ENCODE measurements around the gene CYB5RL. TPM values are rescaled to one million over a fixed set of nuclear protein-coding genes. Genes with fewer than 3 reads are reported as not detected.

Gene CYB5RL
- total and polyA plus RNA-seq, 4 donors, result 2.2 to 9.0 (median 5.2) TPM

DNA sequence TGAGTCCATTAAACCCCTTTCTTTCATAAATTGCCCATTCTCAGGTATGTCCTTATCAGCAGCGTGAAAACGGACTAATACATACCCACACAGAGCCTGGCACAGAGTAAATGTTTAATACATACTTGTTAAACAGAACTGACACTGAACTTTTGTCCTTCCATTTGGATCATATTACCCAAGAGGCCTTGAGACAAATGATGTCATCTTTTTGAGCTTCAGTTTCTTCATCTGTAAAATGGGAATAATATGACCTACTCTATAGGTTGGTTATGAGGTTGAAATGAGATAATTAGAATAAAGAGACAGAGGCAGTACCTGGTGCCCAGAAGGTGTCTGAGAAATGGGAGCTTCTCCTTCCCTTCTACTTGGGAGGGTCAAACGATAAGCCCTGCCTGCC lies 13.8 kb downstream of the CYB5RL start:
- peaks cover 3 to 15% (median 9%) of the 10 kb centered on the region in 4 donors for H3K36me3 ChIP-seq (ENCODE audit: control insufficient read depth in 4 of 4, insufficient read depth in 4 of 4, low read length in 4 of 4)
- H3K9ac ChIP-seq (ENCODE audit: insufficient read depth in 1 of 2, low read length in 2 of 2), result no peak overlapping the region
- no peak overlapping the region for H3K27ac ChIP-seq (ENCODE audit: low read depth in 1 of 2, low read length in 1 of 2)
- H3K4me3 ChIP-seq, result no peak overlapping the region
- 93 to 96% methylated on average over 3 of the region's 3 CpGs for WGBS, 2 donors
- ATAC-seq (ENCODE audit: insufficient read depth, low FRiP score), result no peak
- TF ChIP-seq, protein P1, sequence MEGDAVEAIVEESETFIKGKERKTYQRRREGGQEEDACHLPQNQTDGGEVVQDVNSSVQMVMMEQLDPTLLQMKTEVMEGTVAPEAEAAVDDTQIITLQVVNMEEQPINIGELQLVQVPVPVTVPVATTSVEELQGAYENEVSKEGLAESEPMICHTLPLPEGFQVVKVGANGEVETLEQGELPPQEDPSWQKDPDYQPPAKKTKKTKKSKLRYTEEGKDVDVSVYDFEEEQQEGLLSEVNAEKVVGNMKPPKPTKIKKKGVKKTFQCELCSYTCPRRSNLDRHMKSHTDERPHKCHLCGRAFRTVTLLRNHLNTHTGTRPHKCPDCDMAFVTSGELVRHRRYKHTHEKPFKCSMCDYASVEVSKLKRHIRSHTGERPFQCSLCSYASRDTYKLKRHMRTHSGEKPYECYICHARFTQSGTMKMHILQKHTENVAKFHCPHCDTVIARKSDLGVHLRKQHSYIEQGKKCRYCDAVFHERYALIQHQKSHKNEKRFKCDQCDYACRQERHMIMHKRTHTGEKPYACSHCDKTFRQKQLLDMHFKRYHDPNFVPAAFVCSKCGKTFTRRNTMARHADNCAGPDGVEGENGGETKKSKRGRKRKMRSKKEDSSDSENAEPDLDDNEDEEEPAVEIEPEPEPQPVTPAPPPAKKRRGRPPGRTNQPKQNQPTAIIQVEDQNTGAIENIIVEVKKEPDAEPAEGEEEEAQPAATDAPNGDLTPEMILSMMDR (IDR thresholded peaks at IDR 0.05; ENCODE audit: control extremely low read depth, extremely low read depth), result no peak
- no peaks in the 10 kb centered on the region for H3K4me1 ChIP-seq (ENCODE audit: control insufficient read depth in 5 of 5, insufficient read depth in 5 of 5, low read length in 5 of 5)
- no peak for DNase-seq
- H3K27me3 ChIP-seq (ENCODE audit: control insufficient read depth in 3 of 3, insufficient read depth in 3 of 3, low read length in 2 of 3), result no peaks in the 10 kb centered on the region
- peaks cover 0 to 2% (median 0%) of the 10 kb centered on the region in 4 donors for H3K9me3 ChIP-seq (ENCODE audit: control insufficient read depth in 4 of 4, insufficient read depth in 3 of 4, low read length in 3 of 4)

DNA sequence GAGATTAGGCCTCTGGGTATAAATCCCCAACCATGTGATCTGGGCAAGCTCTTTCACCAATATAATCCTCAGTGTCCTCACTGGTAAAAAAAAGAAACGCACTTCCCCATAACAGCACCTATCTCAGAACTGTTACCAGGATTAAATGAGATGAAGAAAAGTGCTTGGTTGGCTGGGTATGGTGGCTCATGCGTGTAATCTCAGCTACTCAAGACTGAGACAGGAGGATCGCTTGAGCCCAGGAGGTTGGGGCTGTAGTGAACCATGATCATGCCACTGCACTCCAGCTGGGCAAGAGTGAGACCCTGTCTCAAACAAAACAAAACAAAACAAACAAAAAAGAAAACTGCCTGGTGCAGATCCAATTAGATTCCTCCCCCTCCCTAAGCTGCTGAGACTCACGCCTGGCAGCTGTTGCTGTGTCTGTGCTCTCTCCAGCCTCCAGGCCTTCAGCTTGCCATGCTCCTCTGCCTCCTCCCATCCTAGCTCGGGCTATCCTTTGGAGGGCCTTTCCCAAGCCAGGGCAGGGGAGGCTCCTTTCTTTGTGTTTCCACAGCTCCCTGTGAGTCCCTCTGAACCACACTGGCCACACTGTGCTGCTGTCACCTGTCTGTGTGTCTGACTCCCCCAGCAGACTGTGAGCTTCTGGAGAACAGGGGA lies 19.0 kb downstream of the CYB5RL start:
- ATAC-seq (ENCODE audit: insufficient read depth, low FRiP score) (no peak), DNase-seq (peak; percentile 26 to 44 (median 34))
- no peak overlapping the region for H3K27ac ChIP-seq (ENCODE audit: low read depth in 1 of 2, low read length in 1 of 2)
- H3K36me3 ChIP-seq (ENCODE audit: control insufficient read depth in 4 of 4, insufficient read depth in 4 of 4, low read length in 4 of 4), result peaks cover 0 to 18% (median 9%) of the 10 kb centered on the region in 4 donors
- H3K9me3 ChIP-seq (ENCODE audit: control insufficient read depth in 4 of 4, insufficient read depth in 3 of 4, low read length in 3 of 4), result peaks cover 0 to 2% (median 0%) of the 10 kb centered on the region in 4 donors
- H3K27me3 ChIP-seq (ENCODE audit: control insufficient read depth in 3 of 3, insufficient read depth in 3 of 3, low read length in 2 of 3), result no peaks in the 10 kb centered on the region
- 94 to 97% methylated on average over 5 of the region's 5 CpGs for WGBS, 2 donors
- no peak overlapping the region for H3K9ac ChIP-seq (ENCODE audit: insufficient read depth in 1 of 2, low read length in 2 of 2)
- TF ChIP-seq, protein P1 (IDR thresholded peaks at IDR 0.05; ENCODE audit: control extremely low read depth, extremely low read depth), result no peak
- no peak overlapping the region for H3K4me3 ChIP-seq
- H3K4me1 ChIP-seq (ENCODE audit: control insufficient read depth in 5 of 5, insufficient read depth in 5 of 5, low read length in 5 of 5), result no peaks in the 10 kb centered on the region

DNA sequence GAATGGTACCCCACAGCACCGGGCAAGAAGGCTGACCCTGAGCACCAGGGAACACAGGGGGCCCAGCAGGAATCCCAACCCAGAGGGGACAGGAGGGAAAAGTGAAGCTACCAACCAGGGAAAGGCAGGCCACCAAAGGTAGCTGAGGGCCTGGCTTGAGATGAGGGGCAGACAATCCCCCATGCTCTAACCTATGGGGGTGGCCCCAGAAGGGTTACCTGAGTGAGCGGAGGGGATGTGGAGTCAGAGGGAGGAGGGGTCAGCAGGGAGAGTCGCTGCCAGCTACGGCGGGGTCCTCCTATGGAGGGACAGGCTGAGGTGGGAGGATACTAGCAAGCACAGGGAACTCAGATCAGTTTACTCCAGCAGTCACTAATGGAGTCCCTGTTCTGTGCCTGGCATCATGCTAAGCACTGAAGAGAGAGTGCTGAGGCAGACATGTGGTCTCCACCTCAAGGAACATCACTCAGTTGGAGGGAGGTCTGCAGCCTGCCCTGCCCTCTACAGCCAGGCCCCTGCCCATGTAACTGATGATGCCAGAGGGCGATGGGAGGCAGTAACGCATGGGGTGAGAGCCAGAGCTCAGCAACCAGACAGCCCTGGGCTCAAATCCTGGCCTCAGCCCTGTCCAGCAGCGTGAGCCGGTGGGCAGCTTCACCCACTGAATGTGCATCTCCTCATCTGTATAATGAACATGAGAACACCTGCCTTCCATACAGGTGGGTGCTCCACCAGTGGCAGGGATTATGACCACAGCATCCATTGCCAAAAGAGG lies 21.3 kb downstream of the CYB5RL start:
- Histone ChIP-seq H3K4me1 (ENCODE audit: control insufficient read depth in 5 of 5, insufficient read depth in 5 of 5, low read length in 5 of 5) (peaks cover 0 to 2% (median 0%) of the 10 kb centered on the region in 5 donors), H3K9ac (ENCODE audit: insufficient read depth in 1 of 2, low read length in 2 of 2) (no peak overlapping the region), H3K36me3 (ENCODE audit: control insufficient read depth in 4 of 4, insufficient read depth in 4 of 4, low read length in 4 of 4) (peaks cover 0 to 20% (median 11%) of the 10 kb centered on the region in 4 donors), H3K4me3 (no peak overlapping the region), H3K27me3 (ENCODE audit: control insufficient read depth in 3 of 3, insufficient read depth in 3 of 3, low read length in 2 of 3) (no peaks in the 10 kb centered on the region), H3K27ac (ENCODE audit: low read depth in 1 of 2, low read length in 1 of 2) (no peak overlapping the region), H3K9me3 (ENCODE audit: control insufficient read depth in 4 of 4, insufficient read depth in 3 of 4, low read length in 3 of 4) (peaks cover 0 to 2% (median 0%) of the 10 kb centered on the region in 4 donors)
- 89 to 93% methylated on average over 9 of the region's 9 CpGs for WGBS, 2 donors
- TF ChIP-seq, protein P1 (IDR thresholded peaks at IDR 0.05; ENCODE audit: control extremely low read depth, extremely low read depth), result no peak
- ATAC-seq (ENCODE audit: insufficient read depth, low FRiP score), result no peak
- DNase-seq, result no peak

All from lung (tissue), 12 donors.